Thyroid gland (tissue), 4 donors: ENCODE results near the gene CLEC2D.

Experiments
- CTCF ChIP-seq, 6 experiments: fragments of 200-600 bp in 3 of 6; fragments of 450-650 bp in 3 of 6; sonication (generic) in 3 of 6; IDR thresholded peaks; one replicate each; pipeline ENCODE4 v1.5.1; 2016 to 2019; ENCODE audit warnings: antibody characterized with exemption in 6 of 6, mild to moderate bottlenecking in 2 of 6, inconsistent platforms in 1 of 6, moderate library complexity in 1 of 6
- POLR2A ChIP-seq, 2 donors: fragments of 450-650 bp; IDR thresholded peaks; one replicate each; pipeline ENCODE4 v1.6.1; 2017; ENCODE audit warnings: antibody characterized with exemption in 2 of 2, mild to moderate bottlenecking in 2 of 2, moderate library complexity in 1 of 2

DNA sequence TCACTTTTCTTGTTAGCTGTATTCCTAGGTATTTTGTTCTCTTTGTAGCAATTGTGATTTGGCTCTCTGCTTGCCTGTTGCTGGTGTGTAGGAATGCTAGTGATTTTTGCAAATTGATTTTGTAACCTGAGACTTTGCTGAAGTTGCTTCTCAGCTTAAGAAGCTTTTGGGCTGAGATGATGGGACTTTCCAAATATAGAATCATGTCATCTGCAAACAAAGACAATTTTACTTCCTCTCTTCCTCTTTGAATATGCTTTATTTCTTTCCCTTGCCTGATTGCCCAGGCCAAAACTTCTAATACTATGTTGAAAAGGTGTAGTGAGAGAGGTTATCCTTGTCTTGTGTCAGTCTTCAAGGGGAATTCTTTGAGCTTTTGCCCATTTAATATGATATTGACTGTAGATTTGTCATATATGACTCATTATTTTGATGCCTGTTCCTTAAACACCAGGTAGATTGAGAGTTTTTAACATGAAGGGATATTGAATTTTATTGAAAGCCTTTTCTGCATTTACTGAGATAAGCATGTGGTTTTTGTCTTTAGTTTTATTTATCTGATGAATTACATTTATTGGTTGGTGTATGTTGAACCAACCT lies 36.7 kb downstream of the CLEC2D start:
- no peak for TF ChIP-seq CTCF (IDR thresholded peaks at IDR 0.05)
- TF ChIP-seq POLR2A (IDR thresholded peaks at IDR 0.05), result no peak
